GM18526 (cell line): ENCODE data around the gene GAS5.

Source experiments
- POLR2A ChIP-seq: IDR thresholded peaks from 3 replicates; pipeline ENCODE4 v1.6.1; 2011; ENCODE audit not compliant: insufficient read length; ENCODE audit errors: extremely low read depth

The GAS5 gene

GRCh38 chr1:173878251-173878650 is 10.5 kb upstream of the GAS5 start:
- TF ChIP-seq POLR2A: no peak

- TF ChIP-seq POLR2A: no peak
Measured at GRCh38 chr1:173876732-173877131, 8.9 kb upstream of the GAS5 start.

- no peak for TF ChIP-seq POLR2A
Measured at GRCh38 chr1:173871500-173871899, 3.7 kb upstream of the GAS5 start.

- TF ChIP-seq POLR2A: no peak
Measured at GRCh38 chr1:173871091-173871490, 3.3 kb upstream of the GAS5 start.

GRCh38 chr1:173870252-173871075 is 2.7 kb upstream of the GAS5 start:
- TF ChIP-seq POLR2A: no peak

- TF ChIP-seq POLR2A: no peak
Measured at GRCh38 chr1:173869021-173869359, 1.2 kb upstream of the GAS5 start.

GRCh38 chr1:173868266-173869020 is 654 bp upstream of the GAS5 start, which contains the start of gene ZBTB37:
Gene ZBTB37 (plus strand): TSS chr1:173868380. CDS start chr1:173870226, 1,846 bp downstream.
- no peak for TF ChIP-seq POLR2A

GRCh38 chr1:173867141-173867752 is 542 bp downstream of the GAS5 start:
- no peak for TF ChIP-seq POLR2A

GRCh38 chr1:173866413-173867115 is 1.2 kb downstream of the GAS5 start:
- no peak for TF ChIP-seq POLR2A

- no peak for TF ChIP-seq POLR2A
Measured at GRCh38 chr1:173865468-173866164, 2.2 kb downstream of the GAS5 start.

- TF ChIP-seq POLR2A: no peak
Measured at GRCh38 chr1:173864179-173864867, 3.5 kb downstream of the GAS5 start.

GRCh38 chr1:173863224-173864161 is 4.3 kb downstream of the GAS5 start:
- TF ChIP-seq POLR2A: no peak

- no peak for TF ChIP-seq POLR2A
Measured at GRCh38 chr1:173862769-173863223, 5.0 kb downstream of the GAS5 start.
